HG03439 (cell line): Measurements from ENCODE around the gene PADI1.

Experiments
- ATAC-seq: cut with Tn5 transposase; IDR thresholded peaks from one replicate; pipeline ENCODE4 v1.9.1; 2021; ENCODE audit warnings: mild to moderate bottlenecking, moderate library complexity; ENCODE audit not compliant: unreplicated experiment

PADI1 gene

GRCh38 chr1:17214876-17215544, 10.1 kb downstream of the PADI1 start:
- no peak for ATAC-seq

DNA sequence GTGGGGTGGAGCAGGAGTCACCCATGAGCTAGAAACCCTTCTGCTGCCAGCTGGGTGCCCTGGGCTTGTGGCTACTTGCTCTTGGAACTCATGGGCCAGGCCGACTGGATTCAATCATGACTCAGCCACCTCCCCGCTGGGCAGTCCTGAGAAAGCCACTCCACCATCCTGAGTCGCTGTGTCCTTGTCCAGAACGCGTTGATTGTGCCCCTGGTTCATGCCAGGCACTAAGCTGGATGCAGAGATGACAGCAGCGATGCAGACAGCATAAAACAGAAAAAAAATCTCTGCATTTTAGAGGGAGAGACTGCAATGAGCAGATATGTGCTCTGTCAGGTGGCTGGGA, 10.6 kb downstream of the PADI1 start:
- ATAC-seq, result no peak

GRCh38 chr1:17216078-17216477, 11.2 kb downstream of the PADI1 start:
- ATAC-seq, result no peak

- ATAC-seq, result no peak
Measured at GRCh38 chr1:17217607-17218006, 12.7 kb downstream of the PADI1 start.

GRCh38 chr1:17218939-17219338, 14.0 kb downstream of the PADI1 start:
- ATAC-seq, result no peak

GRCh38 chr1:17220287-17220686, 15.4 kb downstream of the PADI1 start:
- no peak for ATAC-seq

DNA sequence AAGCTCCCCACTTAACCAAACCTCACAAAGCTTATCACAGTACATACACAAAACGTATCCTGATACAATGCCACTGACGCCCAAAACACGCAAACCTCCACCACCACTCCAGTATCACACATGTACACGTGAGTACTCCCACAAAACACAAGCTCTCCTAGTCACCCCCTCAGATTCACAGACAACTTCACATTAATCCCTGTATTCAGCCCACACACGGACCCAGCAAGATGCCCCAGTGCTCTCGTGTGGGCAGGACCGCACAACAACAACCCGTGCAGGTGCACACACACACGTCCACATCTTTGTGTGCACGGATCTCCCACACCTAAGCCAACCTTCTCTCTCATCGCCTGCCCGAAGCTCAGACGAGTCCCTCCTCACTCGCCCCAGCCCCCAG, 17.6 kb downstream of the PADI1 start:
- ATAC-seq, result no peak

- ATAC-seq, result no peak
Measured at GRCh38 chr1:17224434-17224833, 19.5 kb downstream of the PADI1 start.

DNA sequence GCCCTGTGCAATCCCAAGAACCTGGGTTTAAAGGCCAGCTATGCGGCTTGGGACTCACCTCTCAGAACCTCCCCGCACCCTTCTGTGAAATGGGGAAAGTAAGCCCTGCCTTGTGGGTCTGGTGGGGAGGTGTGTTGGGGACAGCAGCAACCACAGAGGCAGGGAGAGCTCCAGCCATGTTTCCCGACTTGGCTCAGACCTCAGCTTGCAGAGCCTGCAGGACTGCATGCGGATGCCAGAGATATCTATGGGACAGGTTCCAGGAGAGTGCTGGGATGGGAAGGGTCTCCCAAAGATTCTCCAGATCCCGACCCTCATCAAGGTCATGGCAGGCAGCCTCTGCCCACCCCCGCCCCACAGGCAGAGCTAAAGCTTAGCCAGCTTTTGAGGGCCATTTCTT, 20.2 kb downstream of the PADI1 start:
- no peak for ATAC-seq

DNA sequence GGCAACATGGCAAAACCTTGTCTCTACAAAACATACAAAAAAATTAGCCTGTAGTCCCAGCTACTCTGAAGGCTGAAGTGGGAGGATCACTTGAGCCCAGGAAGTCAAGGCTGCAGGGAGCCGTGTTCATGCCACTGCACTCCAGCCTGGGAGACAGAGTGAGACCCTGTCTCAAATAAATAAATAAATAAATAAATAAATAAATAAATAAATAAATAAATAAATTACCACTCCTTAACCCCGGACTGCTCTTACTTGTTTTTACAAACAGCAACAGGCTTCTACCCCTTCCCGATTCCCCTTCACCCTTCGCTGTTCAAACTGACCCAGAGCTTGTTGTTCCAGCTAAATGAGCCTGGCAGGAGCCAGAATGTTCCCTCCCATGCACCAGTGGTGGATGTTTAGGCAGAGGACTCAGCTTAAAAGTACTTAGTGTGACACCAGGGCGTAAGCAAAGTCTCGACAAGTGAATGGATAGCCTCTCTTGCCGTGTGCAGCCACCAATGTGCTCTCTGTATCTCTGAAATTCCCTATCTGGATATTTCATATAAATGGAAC, 22.5 kb downstream of the PADI1 start:
- no peak for ATAC-seq

DNA sequence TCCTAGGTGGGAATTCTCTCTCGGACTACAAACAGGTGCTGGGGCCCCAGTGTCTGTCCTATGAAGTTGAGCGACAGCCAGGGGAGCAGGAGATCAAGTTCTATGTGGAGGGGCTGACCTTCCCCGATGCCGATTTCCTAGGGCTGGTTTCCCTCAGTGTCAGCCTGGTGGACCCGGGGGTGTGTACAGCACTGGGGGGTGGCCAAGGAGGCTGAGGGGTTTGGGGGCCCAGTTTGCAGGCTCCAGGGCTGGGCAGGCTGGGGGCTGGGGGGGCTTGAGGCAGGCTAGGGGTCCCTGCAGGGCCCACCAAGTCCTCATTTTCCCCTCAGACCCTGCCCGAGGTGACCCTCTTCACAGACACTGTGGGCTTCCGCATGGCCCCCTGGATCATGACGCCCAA, 23.7 kb downstream of the PADI1 start:
- ATAC-seq, result no peak

- ATAC-seq, result no peak
Measured at GRCh38 chr1:17229379-17229778, 24.5 kb downstream of the PADI1 start.

GRCh38 chr1:17230106-17230505, 25.2 kb downstream of the PADI1 start:
- ATAC-seq, result no peak

GRCh38 chr1:17230671-17231310, 25.9 kb downstream of the PADI1 start:
- no peak for ATAC-seq

DNA sequence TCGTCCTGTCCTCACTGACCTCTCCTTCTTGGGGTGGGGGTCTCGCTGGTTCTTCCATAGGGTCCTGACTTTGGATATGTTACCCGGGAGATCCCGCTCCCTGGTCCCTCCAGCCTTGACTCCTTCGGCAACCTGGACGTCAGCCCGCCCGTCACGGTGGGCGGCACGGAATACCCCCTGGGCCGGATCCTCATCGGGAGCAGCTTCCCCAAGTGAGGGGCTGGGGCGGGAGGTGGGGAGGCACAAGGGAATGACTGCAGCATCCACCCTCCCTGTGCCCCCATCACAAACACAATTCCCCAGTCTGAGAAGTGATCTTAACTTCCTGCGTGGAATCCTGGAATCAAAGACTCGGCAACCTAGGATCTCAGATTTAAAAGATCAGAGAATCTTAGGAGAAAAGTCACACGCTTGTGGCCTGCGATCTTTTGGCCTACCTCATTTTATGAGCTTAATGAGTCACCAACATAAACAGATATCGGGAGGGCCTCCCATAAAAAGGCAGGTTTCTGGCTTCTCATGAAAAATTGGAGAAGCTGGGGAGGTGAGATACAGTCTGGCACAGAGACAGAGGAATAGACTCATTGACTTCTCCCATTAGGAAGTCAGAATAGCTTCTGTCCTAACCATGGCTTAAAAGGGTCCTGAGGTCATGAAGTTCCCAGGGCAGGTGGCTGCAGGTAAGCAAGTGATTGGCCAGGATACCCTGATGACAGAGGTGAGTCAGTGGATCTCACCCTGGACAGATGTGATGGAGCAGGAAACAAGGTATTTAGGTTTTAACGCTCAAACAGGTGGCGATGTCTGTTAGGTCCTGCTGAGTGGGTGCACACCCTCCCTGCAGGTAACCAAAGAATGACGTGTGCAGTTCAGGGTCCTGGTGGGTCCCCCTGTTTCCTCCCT, 28.1 kb downstream of the PADI1 start:
- no peak for ATAC-seq

- ATAC-seq, result no peak
Measured at GRCh38 chr1:17233675-17234320, 28.9 kb downstream of the PADI1 start.

- ATAC-seq, result no peak
Measured at GRCh38 chr1:17234405-17234804, 29.5 kb downstream of the PADI1 start.

DNA sequence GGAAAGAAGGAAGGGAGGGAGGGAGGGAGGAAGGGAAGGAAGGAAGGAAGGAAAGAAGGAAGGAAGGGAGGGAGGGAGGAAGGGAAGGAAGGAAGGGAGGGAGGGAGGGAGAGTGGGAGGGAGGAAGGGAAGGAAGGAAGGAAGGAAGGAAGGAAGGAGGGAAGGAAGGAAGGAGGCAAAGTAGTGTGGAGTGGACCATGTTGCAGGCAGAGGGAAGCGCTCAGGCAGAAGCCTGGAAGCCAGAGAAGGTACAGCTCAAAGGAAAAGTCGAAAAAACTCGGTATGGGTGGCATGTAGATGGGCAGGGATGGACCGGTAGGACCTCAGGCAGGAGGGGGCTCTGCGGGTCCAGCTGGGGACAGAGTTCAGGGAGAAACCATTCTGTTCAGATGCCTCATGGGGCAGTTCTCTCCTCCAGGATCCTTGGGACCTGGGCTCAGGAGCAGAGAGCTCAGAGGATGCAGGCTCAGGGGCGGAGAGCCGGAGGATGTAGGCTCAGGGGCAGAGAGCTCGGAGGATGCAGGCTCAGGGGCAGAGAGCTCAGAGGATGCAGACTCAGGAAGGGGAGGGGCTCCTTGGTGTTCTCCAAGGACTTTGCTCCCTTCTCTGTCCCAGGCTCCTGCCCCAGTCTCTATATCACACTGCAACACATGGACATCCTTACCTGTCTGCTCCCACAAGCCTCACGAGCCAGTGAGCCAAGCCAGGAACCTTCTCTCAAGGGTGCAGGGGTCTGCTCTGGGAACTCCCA, 30.4 kb downstream of the PADI1 start:
- ATAC-seq, result no peak

- no peak for ATAC-seq
Measured at GRCh38 chr1:17236779-17237560, 32.0 kb downstream of the PADI1 start.

DNA sequence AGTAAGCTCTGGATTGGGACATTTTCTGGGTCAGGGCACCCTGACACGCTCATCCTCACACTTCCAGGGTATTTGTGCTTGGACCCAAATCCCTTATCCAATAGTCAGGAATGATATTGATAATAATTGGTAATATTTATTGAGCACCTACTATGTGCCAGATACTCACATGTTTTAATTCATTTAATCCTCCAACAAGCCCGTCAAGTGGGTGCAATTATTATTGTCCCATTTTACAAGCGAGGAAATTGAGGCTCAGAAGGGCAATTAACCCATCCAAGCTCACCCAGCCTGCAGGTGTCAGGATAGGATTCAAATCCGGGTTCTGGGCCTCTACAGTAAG, 32.6 kb downstream of the PADI1 start:
- ATAC-seq, result no peak
